GM19468 (cell line): ENCODE measurements around the gene SURF6.

Experiments
- ATAC-seq: cut with Tn5 transposase; IDR thresholded peaks from one replicate; pipeline ENCODE4 v1.9.1; 2021; ENCODE audit warnings: mild to moderate bottlenecking, moderate library complexity, moderate number of reproducible peaks; ENCODE audit not compliant: unreplicated experiment; ENCODE audit errors: extremely low read depth

Gene SURF6

DNA sequence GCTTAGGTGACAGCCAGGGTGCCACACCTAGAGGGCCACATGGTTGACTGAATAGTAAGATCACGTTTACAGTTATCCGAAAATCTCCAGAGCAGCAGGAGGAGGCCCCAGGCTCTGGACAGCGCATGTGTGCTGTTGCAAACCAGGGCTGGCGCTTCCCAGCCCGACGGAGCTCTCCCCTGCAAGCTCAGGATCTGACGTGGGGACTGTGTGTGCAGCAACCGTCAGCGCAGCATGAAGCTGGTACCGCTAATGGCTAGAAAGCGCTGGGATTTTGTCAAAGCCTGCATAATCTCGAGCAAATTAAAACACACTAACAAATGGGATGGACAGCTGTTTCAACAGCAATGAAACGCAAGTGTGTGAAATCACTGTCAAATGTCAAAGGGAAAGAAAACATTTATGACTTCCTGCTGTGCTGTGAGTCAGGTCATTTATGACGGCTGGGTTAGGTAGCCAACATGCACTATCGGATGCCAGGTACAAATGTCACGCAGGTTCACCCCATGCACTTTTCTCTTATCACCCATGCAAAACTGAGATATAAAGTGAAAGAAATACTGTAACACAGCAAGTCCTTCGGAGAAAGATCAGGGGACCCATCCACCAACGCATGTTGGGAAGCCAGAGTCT lies 32.4 kb upstream of the SURF6 start:
- no peak for ATAC-seq

DNA sequence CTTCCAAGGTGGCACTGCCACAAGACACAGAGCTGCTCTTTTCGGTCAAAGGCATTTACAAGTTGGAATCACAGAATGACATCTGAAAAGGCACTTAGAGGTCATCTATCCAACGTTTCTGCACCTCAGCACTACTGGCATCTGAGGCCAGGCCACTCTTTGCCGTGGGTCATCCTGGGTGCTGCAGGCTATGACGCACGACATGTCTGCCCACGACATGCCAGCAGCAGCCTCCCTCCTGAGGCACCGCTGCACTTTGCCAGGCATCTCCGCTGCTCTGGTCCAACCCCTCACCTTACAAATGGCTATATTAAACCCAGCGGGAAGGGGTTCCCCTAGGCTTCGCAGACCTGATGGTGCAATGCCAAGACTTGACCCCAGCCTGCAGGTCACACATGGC lies 31.8 kb upstream of the SURF6 start:
- ATAC-seq, result no peak

DNA sequence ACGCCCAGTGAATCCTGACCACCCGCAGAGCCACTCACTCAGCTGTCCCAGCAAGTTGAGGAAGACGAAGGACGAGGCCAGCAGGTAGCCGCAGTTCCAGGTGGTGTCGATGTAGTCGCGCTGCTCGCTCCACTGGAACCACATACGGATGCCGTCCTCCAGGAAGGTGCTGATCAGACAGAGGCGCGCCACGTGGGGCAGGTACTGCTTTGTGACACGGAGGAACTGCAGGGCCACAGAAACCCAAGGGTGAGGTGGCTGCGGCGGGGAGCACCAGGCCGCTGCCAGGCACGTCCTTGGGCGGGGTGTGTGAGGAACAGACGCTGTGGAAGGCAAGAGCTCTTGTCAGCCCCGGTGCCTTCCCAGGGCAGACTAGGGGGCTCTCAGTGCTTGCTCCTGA lies 31.2 kb upstream of the SURF6 start:
- ATAC-seq, result no peak

DNA sequence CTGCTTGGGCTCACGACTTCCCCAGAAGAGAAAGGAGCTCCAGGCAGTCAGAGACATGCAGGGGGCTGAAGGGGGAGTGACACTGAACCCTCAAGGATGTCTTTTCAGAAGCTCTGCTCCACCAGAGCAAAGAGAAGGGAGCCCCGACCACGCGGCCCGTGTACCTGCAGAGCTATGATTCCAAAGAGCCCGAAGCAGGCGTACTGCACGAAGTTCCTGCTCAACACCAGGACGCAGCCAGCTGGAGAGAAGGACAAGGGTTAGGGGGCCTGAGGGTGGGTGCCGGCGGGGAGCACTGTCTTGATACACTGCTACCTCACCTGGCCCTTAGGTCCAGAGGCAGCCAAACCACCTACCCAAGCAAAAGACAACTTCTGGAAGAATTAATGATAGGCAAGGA lies 30.4 kb upstream of the SURF6 start:
- ATAC-seq, result no peak

DNA sequence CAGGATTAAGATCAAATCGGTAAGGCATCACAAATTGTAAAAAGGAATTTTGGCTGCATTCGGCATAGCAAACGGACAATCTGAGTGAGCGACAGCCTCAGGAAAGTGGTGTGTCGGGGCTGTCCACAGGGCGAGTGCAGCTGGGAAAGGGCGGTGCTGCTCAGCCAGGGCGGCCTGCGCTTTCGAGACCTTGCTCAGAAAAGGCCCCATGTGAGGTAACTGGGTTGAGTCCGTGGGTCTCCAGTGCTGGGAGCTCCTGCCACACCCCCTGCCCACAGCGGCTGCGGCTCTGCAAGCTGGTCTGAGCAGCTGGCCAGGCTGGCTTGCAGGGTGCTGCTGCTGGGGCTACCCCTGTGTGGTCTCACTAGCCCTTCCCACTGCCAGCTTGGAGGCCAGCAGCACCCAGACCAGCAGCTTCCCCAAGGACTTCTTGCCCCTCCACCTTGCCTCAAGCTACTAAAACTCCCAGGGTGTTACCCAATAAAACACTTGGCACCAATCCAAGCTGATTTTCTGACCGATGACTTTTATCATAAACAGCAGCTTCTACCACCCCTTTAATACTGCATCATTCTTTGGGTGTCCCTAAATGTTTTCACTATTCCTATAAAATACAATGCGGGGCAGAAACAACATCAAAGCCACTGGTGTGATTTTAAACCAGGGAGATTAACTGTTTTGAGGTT lies 26.5 kb upstream of the SURF6 start:
- ATAC-seq, result no peak

DNA sequence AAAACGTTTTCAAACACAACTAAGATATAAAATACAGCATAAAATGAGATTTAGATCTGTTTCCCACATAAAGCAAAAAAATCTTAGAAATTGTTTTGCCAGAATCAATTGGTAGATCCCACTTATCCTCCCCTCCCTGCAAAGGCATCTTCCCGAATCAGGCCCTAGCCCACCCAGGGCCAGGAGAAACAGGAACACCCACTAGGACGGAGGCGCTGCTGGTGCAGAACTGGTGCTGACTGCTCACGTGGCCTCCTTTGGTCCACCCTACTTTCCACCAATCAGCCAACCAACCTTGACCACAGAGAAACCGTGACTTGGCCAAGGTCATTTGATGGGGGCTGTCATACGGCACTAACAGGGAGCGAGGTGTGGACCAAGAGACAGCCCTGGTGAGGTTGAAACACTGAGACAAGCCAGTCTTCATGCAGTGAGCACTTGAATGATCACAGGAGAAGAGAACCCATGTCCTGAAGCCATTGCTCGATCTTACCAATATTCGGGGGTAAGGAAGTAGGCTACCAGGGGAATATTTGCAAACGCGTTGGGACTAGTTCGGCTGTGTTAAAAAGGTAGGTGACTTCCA lies 25.6 kb upstream of the SURF6 start:
- ATAC-seq, result no peak

DNA sequence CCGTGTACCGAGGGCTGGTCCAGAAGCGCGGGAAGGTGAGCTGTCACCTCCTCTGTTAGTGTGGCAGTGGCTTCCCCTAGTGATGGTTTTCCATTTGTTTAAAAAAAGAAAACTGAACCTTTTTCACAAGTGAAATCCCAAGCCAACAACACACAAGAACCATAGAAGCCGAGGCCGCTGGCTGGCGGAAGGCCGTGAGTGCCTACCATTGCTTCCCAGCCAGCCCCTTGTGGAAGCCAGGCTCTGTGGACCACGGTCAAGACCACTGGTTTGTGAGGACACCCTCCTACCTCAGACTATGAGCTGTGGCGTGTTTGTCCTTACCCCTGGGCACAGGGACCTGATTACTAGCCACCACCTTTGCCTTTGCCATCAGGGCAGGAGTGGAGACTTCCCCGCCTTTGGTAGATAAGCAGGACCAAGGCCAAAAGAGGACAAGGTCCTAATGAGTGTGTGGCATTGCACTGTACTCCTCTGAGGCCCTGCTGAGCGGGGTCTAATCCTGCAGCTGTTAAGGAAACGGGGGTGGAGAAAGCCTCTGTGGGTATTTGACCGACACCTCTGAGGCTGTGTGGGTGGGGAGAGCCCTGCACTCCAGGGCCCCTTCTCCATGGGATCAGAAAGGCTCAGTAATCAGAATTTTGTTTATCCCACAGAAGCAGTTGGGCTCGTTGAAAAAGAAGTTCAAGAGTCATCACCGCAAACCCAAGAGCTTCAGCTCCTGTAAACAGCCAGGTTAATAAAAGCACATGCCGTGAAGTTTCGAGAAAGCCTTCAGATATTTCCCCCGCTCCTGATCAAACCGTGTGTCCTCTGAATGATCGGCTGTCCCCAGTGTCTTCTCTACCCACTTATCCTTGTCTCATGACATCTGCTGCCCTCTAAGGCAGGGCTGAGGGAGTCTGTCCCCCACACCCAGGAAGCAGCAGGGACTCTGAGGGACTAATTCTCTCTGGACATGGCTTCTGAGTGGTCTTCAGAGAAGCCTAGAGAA lies 24.7 kb upstream of the SURF6 start:
- ATAC-seq, result no peak

DNA sequence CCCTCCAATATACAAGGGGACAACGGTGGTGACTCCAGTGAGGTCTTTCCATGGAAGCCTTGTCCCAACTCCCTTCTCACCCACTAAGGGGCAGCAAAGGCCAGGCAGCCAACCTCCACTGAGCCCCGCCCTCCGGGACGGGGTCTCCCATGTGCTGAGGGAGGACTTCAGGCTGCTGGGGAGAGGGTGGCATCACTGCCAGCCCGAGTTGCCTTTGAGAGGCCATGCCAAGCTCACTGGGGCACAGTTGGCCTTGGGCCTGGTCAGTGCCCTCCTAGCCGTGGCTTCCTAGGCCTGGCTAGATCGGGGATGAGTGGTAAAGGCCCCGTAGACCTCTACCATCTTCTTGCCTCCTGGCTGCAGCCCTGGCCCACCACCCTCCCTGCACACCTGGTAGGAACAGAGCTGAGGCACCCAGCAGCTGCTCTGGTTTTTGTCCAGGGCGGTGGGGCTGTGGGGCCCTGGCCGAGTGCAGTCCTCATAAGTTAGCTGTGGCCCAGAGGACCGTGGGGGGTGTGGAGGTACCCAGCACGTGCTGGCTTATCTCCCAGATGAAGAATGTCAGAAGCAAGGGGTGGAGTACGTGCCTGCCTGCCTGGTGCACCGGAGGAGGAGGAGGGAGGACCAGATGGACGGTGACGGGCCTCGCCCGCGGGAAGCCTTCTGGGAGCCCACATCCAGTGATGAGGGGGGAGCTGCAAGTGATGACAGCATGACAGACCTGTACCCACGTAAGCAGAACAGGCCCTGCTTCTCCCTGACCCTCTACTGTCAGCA lies 23.6 kb upstream of the SURF6 start:
- no peak for ATAC-seq

DNA sequence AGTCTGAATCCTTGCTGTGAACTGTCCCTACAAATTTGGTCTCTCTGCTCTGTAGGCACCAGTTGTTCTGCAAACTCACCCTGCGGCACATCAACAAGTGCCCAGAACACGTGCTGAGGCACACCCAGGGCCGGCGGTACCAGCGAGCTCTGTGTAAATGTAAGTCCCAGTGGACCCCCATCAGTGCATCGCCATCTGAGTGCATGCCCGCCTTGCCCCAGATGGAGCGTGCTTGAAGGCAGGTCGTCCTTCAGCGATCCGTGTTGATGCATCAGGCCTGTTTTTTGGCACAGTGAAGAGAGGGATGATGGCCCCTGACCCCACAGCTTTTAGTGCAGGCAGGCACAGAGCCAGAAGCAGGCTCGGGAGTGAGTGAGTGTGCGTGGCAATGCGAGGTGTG lies 21.7 kb upstream of the SURF6 start:
- no peak for ATAC-seq

DNA sequence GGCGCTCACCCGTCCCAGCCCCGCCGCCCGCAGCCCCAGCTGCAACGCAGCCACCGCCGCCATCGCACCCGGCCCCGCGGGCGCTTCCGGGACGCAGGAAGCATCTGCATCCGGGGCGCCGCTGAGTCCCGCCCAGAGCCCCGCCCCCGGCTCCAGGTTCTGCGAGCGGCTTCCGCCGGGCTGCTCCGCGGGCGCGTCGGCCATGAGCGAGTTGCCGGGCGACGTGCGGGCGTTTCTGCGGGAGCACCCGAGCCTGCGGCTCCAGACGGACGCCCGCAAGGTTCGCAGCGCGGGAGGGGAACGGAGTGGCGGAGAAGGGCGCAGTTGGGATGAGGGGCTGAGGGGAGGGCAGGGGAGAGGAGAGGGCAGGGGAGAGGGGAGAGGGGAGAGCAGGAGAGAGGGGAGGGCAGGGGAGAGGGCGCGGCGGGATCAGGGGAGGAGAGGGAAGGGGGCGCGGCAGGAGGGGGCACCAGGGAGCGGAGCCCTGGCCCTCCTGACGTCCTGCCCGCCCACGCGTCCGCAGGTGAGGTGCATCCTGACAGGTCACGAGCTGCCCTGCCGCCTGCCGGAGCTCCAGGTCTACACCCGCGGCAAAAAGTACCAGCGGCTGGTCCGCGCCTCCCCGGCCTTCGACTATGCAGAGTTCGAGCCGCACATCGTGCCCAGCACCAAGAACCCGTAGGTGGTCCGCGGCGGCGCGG lies 20.6 kb upstream of the SURF6 start, which contains the start of the genes SURF1 and SURF2:
Gene SURF1, minus strand, starts transcription at position 97 of the 701 bp plus-strand sequence. Its CDS starts 34 bp downstream, at position 63.
Gene SURF2, plus strand, starts transcription at position 160 of the 701 bp plus-strand sequence. Its CDS starts 43 bp downstream, at position 203.
- no peak for ATAC-seq

DNA sequence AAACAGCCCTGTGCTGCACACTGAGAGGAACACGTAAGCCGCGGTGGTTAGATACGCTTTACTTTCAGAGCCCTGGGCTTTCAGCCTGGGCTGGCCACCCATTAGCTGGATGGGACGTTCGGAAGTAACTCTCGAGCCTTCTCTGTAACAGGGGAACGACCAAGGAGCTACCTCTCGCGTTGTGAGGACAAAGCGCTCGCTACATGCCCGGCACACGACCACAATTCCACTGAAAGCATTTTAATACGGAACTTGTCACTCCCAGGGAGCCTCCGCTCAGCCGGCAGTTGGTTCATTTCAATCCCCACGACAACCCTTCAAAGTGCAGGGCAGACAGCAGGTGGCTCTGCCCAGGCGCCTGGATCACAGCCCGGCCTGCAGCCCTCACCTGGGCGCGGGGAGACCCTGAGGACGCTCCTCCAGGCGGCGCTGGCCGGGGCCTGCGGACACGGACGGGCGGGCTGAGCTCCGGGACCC lies 19.9 kb upstream of the SURF6 start:
- ATAC-seq, result peak; percentile 13

DNA sequence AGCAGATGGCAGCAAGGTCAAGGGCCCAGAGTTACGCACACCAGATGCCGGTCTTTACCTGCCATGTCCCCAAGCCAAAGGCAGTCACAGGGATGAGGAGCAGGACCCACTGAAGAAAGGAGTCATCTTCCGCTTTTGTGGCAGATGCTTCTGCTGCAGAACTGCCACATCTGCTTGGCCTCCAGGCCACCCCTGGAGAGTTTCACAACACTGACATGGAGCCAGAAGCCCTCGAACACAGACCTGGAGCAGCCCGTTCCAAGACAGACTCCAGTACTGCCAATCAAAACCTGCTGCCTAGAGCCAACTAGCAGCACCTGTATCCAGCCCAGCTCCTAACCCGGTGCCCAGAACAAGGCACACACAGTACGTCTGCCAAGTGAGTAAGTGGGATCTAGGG lies 18.8 kb upstream of the SURF6 start:
- ATAC-seq, result no peak

DNA sequence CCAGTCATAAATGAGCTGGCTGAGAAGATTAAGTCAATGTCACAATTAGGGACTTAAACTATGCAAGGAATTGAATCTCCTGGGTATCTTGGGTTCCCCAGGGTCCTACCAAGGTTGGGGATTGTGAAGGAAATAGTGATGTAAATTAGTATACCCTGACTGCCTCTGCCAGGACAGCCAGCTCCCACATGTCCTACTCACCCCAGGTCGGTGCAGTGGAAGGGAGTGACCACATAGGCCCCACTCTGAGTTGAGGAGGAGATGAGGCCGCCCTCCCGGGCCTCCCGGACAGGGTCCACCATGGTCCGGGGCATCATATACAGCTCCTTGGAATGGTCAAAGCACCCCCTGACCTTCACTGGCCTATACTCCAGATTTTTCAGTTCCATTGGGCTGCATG lies 17.6 kb upstream of the SURF6 start:
- no peak for ATAC-seq

DNA sequence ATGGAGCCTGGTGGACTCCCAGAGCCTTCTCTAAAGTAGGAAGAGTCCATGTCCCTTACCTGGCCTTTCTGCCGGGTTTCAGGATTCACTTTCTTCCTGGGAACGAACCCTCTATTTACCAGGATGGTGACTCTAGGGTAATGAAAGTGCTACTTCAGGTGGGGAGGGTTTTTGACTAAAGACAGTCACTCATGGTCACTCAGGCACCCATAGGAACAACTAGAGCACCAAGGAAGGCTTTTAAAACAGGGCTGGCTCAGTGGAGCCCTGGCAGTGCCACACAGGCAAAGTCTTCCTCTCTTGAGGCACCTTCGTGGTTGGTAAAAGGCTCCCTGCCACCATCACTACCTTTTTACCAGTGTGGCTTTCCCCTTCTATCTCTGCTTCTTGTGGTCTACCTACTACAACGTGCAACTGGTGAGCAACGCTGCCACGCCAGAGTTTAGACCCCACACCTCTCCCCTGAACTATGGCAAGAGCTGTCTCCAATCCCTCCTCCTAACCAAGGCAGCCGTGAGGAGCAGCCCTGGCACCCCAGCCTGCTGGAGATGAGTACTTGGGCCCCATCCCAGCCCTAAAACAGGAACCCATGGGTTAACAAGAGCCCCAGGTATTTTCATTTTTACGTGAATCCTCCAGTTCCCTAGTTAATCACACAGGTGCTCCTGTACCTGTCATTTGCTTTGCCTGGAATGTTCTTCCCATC lies 16.8 kb upstream of the SURF6 start:
- no peak for ATAC-seq

DNA sequence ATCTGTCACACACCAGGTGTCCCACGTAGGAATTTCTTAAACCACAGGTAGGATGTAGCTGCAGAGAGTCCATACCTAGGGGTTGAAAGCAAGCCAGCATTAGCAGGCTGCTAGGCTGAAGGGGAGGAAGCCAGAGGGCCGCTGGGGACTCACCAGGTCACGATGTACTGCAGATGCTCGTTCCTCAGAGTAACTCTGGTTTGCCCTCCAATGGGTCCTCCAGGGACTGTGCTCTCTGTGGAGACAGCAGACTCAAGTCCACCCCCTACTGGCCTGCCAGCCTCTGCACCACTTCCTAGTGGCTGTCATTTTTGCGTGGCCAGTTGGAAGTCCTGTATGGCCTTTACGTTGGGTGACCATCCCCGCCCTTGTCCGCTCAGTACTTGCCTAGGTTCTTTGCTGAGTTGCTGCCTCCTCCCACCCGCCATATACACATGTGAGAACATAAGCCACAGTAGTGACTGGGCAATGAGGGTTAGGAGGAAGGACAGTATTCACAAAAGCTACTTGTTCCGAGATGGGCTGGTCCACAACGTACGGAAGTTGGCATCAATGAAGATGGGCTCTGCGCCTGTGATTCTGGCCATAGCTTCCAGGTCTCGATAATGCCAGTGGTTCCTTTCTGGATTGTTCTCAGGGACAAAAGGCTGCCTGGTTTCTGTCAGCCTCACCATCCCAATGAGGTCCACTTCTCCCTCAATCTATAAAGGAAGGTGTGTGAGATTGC lies 16.1 kb upstream of the SURF6 start:
- ATAC-seq, result no peak

DNA sequence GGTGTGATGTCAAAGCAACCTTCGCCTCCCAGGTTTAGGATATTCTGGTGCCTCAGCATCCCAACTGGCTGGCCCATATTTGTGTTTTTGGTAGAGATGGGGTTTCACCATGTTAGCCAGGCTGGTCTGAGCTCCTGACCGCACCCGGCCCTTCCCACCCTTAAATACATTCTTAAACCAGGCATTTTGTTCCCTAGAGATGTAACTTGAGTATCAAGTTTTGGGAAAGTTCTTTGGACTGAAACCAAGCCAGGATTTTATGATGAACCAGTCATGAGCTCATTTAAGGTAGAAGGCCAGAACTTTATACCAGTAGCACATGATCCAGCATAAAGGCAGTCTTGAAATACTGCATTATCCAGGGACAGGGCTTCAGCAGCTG lies 15.5 kb upstream of the SURF6 start:
- no peak for ATAC-seq

DNA sequence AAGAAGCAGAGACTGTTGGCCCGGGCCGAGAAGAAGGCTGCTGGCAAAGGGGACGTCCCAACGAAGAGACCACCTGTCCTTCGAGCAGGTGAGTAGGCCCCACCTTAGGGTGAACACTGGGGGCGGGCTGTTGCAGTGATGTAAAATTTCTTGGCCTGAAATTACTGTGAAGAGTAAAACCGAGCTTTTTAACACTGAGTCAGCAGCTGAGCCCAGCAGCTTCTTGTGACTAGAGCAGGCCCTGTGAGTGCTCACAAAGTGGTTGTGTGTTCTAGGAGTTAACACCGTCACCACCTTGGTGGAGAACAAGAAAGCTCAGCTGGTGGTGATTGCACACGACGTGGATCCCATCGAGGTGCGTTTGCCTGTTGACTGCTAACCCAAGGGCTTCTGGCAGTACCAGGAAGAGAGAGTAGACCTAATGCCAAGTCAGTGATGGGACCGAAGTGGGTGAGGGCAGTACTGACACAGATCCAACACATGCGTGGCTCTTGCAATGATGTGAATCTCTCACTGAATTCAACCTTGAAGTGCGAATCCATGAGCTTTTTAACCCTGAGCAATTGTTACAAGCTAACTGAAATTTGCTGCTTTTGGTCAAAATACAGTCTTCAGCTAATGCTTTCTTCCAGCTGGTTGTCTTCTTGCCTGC lies 14.1 kb upstream of the SURF6 start:
- ATAC-seq, result no peak
